GM15510 (cell line): ENCODE results near the gene SHISA9.

ENCODE experiments used
- POLR2A ChIP-seq: IDR thresholded peaks from 3 replicates; pipeline ENCODE4 v1.6.1; 2011; ENCODE audit warnings: borderline replicate concordance; ENCODE audit not compliant: insufficient read length; ENCODE audit errors: extremely low read depth

The SHISA9 gene

GRCh38 chr16:13155780-13156179 is 254.4 kb downstream of the SHISA9 start:
- TF ChIP-seq POLR2A = no peak

- TF ChIP-seq POLR2A = no peak
These were observed 255.7 kb downstream of the SHISA9 start for GRCh38 chr16:13157082-13157481.

- no peak for TF ChIP-seq POLR2A
These were observed 257.0 kb downstream of the SHISA9 start for GRCh38 chr16:13158427-13158826.

- no peak for TF ChIP-seq POLR2A
These were observed 263.6 kb downstream of the SHISA9 start for GRCh38 chr16:13165024-13165423.

GRCh38 chr16:13168091-13168572 is 266.7 kb downstream of the SHISA9 start:
- TF ChIP-seq POLR2A = no peak

GRCh38 chr16:13171313-13171712 is 269.9 kb downstream of the SHISA9 start:
- TF ChIP-seq POLR2A = no peak

- TF ChIP-seq POLR2A = no peak
These were observed 275.3 kb downstream of the SHISA9 start for GRCh38 chr16:13176711-13177110.

GRCh38 chr16:13178318-13178717 is 276.9 kb downstream of the SHISA9 start:
- no peak for TF ChIP-seq POLR2A

- TF ChIP-seq POLR2A = no peak
These were observed 280.0 kb downstream of the SHISA9 start for GRCh38 chr16:13181432-13181831.

GRCh38 chr16:13186813-13187212 is 285.4 kb downstream of the SHISA9 start:
- TF ChIP-seq POLR2A = no peak

- TF ChIP-seq POLR2A = no peak
These were observed 287.9 kb downstream of the SHISA9 start for GRCh38 chr16:13189250-13189649.

GRCh38 chr16:13193721-13194120 is 292.3 kb downstream of the SHISA9 start:
- TF ChIP-seq POLR2A = no peak

GRCh38 chr16:13194766-13195165 is 293.4 kb downstream of the SHISA9 start:
- no peak for TF ChIP-seq POLR2A

- TF ChIP-seq POLR2A = no peak
These were observed 302.3 kb downstream of the SHISA9 start for GRCh38 chr16:13203725-13204124.

- TF ChIP-seq POLR2A = no peak
These were observed 304.0 kb downstream of the SHISA9 start for GRCh38 chr16:13205352-13205751.

- no peak for TF ChIP-seq POLR2A
These were observed 305.2 kb downstream of the SHISA9 start for GRCh38 chr16:13206606-13207005.

GRCh38 chr16:13207151-13207550 is 305.8 kb downstream of the SHISA9 start:
- TF ChIP-seq POLR2A = no peak

GRCh38 chr16:13223666-13224065 is 322.3 kb downstream of the SHISA9 start:
- TF ChIP-seq POLR2A = no peak

GRCh38 chr16:13229039-13229438 is 327.6 kb downstream of the SHISA9 start:
- TF ChIP-seq POLR2A = no peak

GRCh38 chr16:13231365-13231764 is 330.0 kb downstream of the SHISA9 start:
- no peak for TF ChIP-seq POLR2A
